GM23338 (cell line): ENCODE results near the gene HSD3B7. TPM values are rescaled to one million over a fixed set of nuclear protein-coding genes. Genes with fewer than 3 reads are reported as not detected.

Experiments
- ATAC-seq: fragments of 200-7000 bp; cut with Tn5 transposase; 3 replicates; pipeline ENCODE4 v1.9.1; 2020
- DNase-seq: peaks from one replicate; pipeline ENCODE4 v3.0.0-alpha.2; 2015; ENCODE audit warnings: low spot score
- H2AFZ ChIP-seq: fragments of 200-600 bp; sonication (generic); 2 replicates; pipeline ENCODE4 v1.8.0; 2016; ENCODE audit warnings: antibody characterized with exemption, mild to moderate bottlenecking, moderate library complexity
- H3F3A ChIP-seq: fragments of 200-600 bp; sonication (generic); replicated peaks from 2 replicates; pipeline ENCODE4 v1.8.0; 2017; ENCODE audit warnings: antibody characterized with exemption, mixed run types, low read depth
- H3K27ac ChIP-seq: fragments of 200-600 bp; sonication (generic); 2 replicates; pipeline ENCODE4 v1.6.1; 2016; ENCODE audit warnings: low read depth
- H3K27me3 ChIP-seq: fragments of 200-600 bp; sonication (generic); 2 replicates; pipeline ENCODE4 v1.8.0; 2016; ENCODE audit warnings: mild to moderate bottlenecking, mixed run types, moderate library complexity; ENCODE audit not compliant: insufficient read depth
- H3K36me3 ChIP-seq: fragments of 200-600 bp; sonication (generic); 2 replicates; pipeline ENCODE4 v1.8.0; 2016; ENCODE audit warnings: mild to moderate bottlenecking; ENCODE audit not compliant: insufficient read depth
- H3K4me1 ChIP-seq: fragments of 200-600 bp; sonication (generic); 2 replicates; pipeline ENCODE4 v1.8.0; 2016; ENCODE audit warnings: mild to moderate bottlenecking, moderate library complexity; ENCODE audit not compliant: insufficient read depth
- H3K4me2 ChIP-seq: fragments of 200-600 bp; sonication (generic); 2 replicates; pipeline ENCODE4 v1.7.1; 2017; ENCODE audit warnings: mixed run types
- H3K4me3 ChIP-seq: fragments of 200-600 bp; sonication (generic); 2 replicates; pipeline ENCODE4 v1.6.1; 2016; ENCODE audit warnings: mixed run types
- H3K79me2 ChIP-seq: fragments of 200-600 bp; sonication (generic); replicated peaks from 2 replicates; pipeline ENCODE4 v1.8.0; 2017; ENCODE audit warnings: mild to moderate bottlenecking; ENCODE audit not compliant: insufficient read depth
- H3K9me2 ChIP-seq: fragments of 200-600 bp; sonication (generic); 2 replicates; pipeline ENCODE4 v1.8.0; 2017; ENCODE audit not compliant: insufficient read depth
- H4K20me1 ChIP-seq: fragments of 200-600 bp; sonication (generic); replicated peaks from 2 replicates; pipeline ENCODE4 v1.8.0; 2017; ENCODE audit warnings: mild to moderate bottlenecking; ENCODE audit not compliant: insufficient read depth
- H3K27ac Mint-ChIP-seq: 2 replicates; pipeline ENCODE4 v1.8.0; 2020; ENCODE audit warnings: inconsistent platforms, mild to moderate bottlenecking, moderate library complexity, mixed read lengths
- H3K27me3 Mint-ChIP-seq: 3 replicates; pipeline ENCODE4 v1.8.0; 2022; ENCODE audit warnings: low read depth, mild to moderate bottlenecking, moderate library complexity, mixed read lengths, inconsistent platforms; ENCODE audit not compliant: insufficient read depth, poor library complexity
- H3K36me3 Mint-ChIP-seq: 3 replicates; pipeline ENCODE4 v1.8.0; 2021; ENCODE audit warnings: low read depth, mild to moderate bottlenecking, inconsistent platforms, moderate library complexity, mixed read lengths
- H3K4me1 Mint-ChIP-seq: 3 replicates; pipeline ENCODE4 v1.8.0; 2020; ENCODE audit warnings: mild to moderate bottlenecking, inconsistent platforms, mixed read lengths
- H3K4me3 Mint-ChIP-seq: 3 replicates; pipeline ENCODE4 v1.8.0; 2021; ENCODE audit warnings: moderate library complexity, mild to moderate bottlenecking, inconsistent platforms, mixed read lengths
- H3K9me3 Mint-ChIP-seq: 3 replicates; pipeline ENCODE4 v1.8.0; 2020; ENCODE audit warnings: moderate library complexity, mild to moderate bottlenecking, inconsistent platforms, mixed read lengths
- CREB1 ChIP-seq: fragments of 250-450 bp; sonication (Bioruptor Pico); IDR thresholded peaks from 2 replicates; pipeline ENCODE4 v1.5.0; 2020; ENCODE audit warnings: low read depth, mild to moderate bottlenecking, moderate library complexity
- CTCF ChIP-seq, 2 experiments: fragments of 200-600 bp in 1 of 2; sonication (generic) in 1 of 2; conservative IDR thresholded peaks; 2 replicates each; pipeline versions ENCODE4 v1.5.1 to v1.6.1; 2016 to 2017; ENCODE audit warnings: antibody characterized with exemption in 2 of 2, low read depth in 2 of 2, mild to moderate bottlenecking in 2 of 2, moderate library complexity in 1 of 2
- ETS1 ChIP-seq: IDR thresholded peaks from 2 replicates; pipeline ENCODE4 v1.6.1; 2016; ENCODE audit warnings: antibody characterized with exemption
- EZH2 ChIP-seq: fragments of 200-600 bp; sonication (generic); IDR thresholded peaks from one replicate; pipeline ENCODE4 v1.8.0; 2017; ENCODE audit warnings: antibody characterized with exemption, mild to moderate bottlenecking, low read depth; ENCODE audit not compliant: unreplicated experiment
- EZH2phosphoT487 ChIP-seq: fragments of 200-600 bp; sonication (generic); IDR thresholded peaks from one replicate; pipeline ENCODE4 v1.8.1; 2018; ENCODE audit warnings: antibody characterized with exemption; ENCODE audit not compliant: unreplicated experiment
- JUNB ChIP-seq: IDR thresholded peaks from one replicate; pipeline ENCODE4 v1.6.1; 2016; ENCODE audit warnings: antibody characterized with exemption; ENCODE audit not compliant: unreplicated experiment
- NANOG ChIP-seq: IDR thresholded peaks from 2 replicates; pipeline ENCODE4 v1.6.1; 2016; ENCODE audit warnings: antibody characterized with exemption, borderline replicate concordance
- POLR2AphosphoS5 ChIP-seq: IDR thresholded peaks from 2 replicates; pipeline ENCODE4 v1.6.1; 2016; ENCODE audit warnings: antibody characterized with exemption, low read depth
- REST ChIP-seq: IDR thresholded peaks from one replicate; pipeline ENCODE4 v1.6.1; 2018; ENCODE audit warnings: antibody characterized with exemption; ENCODE audit not compliant: unreplicated experiment
- STAT1 ChIP-seq: IDR thresholded peaks from one replicate; pipeline ENCODE4 v1.6.1; 2016; ENCODE audit warnings: antibody characterized with exemption; ENCODE audit not compliant: unreplicated experiment
- ZNF114 ChIP-seq: fragments of 250-450 bp; sonication (Bioruptor Pico); IDR thresholded peaks from 2 replicates; pipeline ENCODE4 v1.5.0; 2020; ENCODE audit warnings: mild to moderate bottlenecking, moderate library complexity
- ZNF331 ChIP-seq: fragments of 250-450 bp; sonication (Bioruptor Pico); IDR thresholded peaks from 2 replicates; pipeline ENCODE4 v1.5.0; 2020; ENCODE audit warnings: low read depth, mild to moderate bottlenecking, moderate library complexity
- ZNF462 ChIP-seq: fragments of 250-450 bp; sonication (Bioruptor Pico); IDR thresholded peaks from 2 replicates; pipeline ENCODE4 v1.5.0; 2020; ENCODE audit warnings: mild to moderate bottlenecking, moderate library complexity
- polyA plus RNA-seq: library from polyadenylated mRNA; unstranded; fragments of >200 nt; fragmentation: Nextera tagmentation; extraction: Ambion mirVana; gene quantifications from 2 replicates; pipeline ENCODE4 v1.2.1, GENCODE V29; 2016
- total RNA-seq: library from RNA; depleted of rRNA; stranded (reverse); fragments of >200 nt; shearing (Covaris generic); gene quantifications from 2 replicates; pipeline ENCODE4 v1.2.3, GENCODE V29; 2014

Gene HSD3B7
- total and polyA plus RNA-seq, 2 experiments from 2014 or later, result 4.3 to 12.2 TPM

GRCh38 chr16:31007684-31008083 is 22.7 kb downstream of the HSD3B7 start:
- Histone ChIP-seq H3K4me3 (no peak overlapping the region), H3F3A (no peaks in the 10 kb centered on the region), H3K27me3 (no peaks in the 10 kb centered on the region), H3K9me2 (no peaks in the 10 kb centered on the region), H3K27ac (no peak overlapping the region), H4K20me1 (0 out of 2 replicates have a peak, but pooled peaks cover 5% of the 10 kb centered on the region), H3K4me2 (no peak overlapping the region), H3K4me1 (no peaks in the 10 kb centered on the region; the same call in 1 of the 2 replicates), H3K79me2 (peaks cover 14% of the 10 kb centered on the region), H3K36me3 (no peaks in the 10 kb centered on the region; the same call in 1 of the 2 replicates), H2AFZ (no peak overlapping the region)
- H3K36me3 Mint-ChIP-seq, result no peaks in the 10 kb centered on the region; the same call in 2 of the 3 replicates
- peaks cover 20% of the 10 kb centered on the region for H3K4me1 Mint-ChIP-seq
- H3K9me3 Mint-ChIP-seq, result no peaks in the 10 kb centered on the region; the same call in 2 of the 3 replicates
- H3K27ac Mint-ChIP-seq, result no peak overlapping the region
- ATAC-seq (no peak), DNase-seq (no peak)
- peaks cover 28% of the 10 kb centered on the region for H3K27me3 Mint-ChIP-seq
- H3K4me3 Mint-ChIP-seq, result no peak overlapping the region
- TF ChIP-seq CREB1 (CRISPR knock-in tag), result no peak
- TF ChIP-seq CTCF (conservative IDR thresholded peaks at IDR 0.05; ENCODE audit: low read depth in 2 of 2), result no peak
- no peak for TF ChIP-seq REST
- TF ChIP-seq JUNB, result no peak
- TF ChIP-seq ZNF462 (CRISPR knock-in tag), result no peak
- no peak for TF ChIP-seq ETS1
- TF ChIP-seq POLR2AphosphoS5, result no peak
- no peak for TF ChIP-seq NANOG
- TF ChIP-seq ZNF331 (CRISPR knock-in tag), result no peak
- no peak for TF ChIP-seq EZH2phosphoT487
- TF ChIP-seq EZH2, result no peak
- no peak for TF ChIP-seq STAT1
- TF ChIP-seq ZNF114 (CRISPR knock-in tag), result no peak
